ENCODE results near the gene KLHDC3. TPM values are rescaled to one million over a fixed set of nuclear protein-coding genes. Genes with fewer than 3 reads are reported as not detected.

Gene KLHDC3
- total RNA-seq, 1 experiment from 2014 or later: 122 TPM

DNA sequence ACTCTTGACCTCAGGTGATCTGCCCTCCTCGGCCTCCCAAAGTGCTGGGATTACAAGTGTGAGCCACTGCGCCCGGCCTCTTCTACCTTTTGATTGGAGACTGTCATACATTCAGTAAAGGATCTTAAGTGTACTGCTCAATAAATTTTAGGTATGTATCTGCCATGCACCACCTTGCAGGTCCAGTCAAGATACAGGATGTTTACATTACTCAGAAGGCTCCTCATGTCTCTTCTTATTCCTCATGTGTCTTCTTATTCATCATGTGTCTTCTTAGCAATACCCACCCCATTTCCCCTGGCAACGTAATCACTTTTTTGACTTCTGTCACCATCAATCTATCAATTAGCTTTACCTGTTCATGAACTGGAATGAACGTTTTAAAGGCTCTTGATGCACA is 8.2 kb upstream of the KLHDC3 start:
- Histone ChIP-seq H3K36me3 (ENCODE audit: low read depth) (no peaks in the 10 kb centered on the region), H3K79me2 (ENCODE audit: low read depth) (no peaks in the 10 kb centered on the region), H3K27ac (no peak overlapping the region), H3K9me2 (ENCODE audit: insufficient read depth) (no peaks in the 10 kb centered on the region), H3K9me3 (ENCODE audit: insufficient read depth, low read depth) (no peaks in the 10 kb centered on the region), H3K4me2 (no peak overlapping the region), H3K4me3 (no peak overlapping the region), H4K20me1 (ENCODE audit: insufficient read depth) (no peaks in the 10 kb centered on the region; the same call in 1 of the 2 replicates), H2AFZ (no peak overlapping the region), H3K27me3 (ENCODE audit: insufficient read depth, low read depth) (no peaks in the 10 kb centered on the region), H3K4me1 (replicated peaks; ENCODE audit: insufficient read depth) (no peaks in the 10 kb centered on the region), H3F3A (ENCODE audit: insufficient read depth, low read depth) (no peaks in the 10 kb centered on the region; the same call in 1 of the 2 replicates)
- POLR2A ChIA-PET (ENCODE audit: unreplicated experiment): interaction anchor here (0.6 kb wide), 1 partner anchor 22 kb away, joined by 4 read pairs; no protein-coding TSS in a partner anchor
- no TSS peak for BruUV-seq (replicated peaks)
- intact Hi-C loops (cut with micrococcal nuclease; ENCODE audit: unreplicated experiment): no loop called here
- no peak for DNase-seq
- TF ChIP-seq, protein P1, sequence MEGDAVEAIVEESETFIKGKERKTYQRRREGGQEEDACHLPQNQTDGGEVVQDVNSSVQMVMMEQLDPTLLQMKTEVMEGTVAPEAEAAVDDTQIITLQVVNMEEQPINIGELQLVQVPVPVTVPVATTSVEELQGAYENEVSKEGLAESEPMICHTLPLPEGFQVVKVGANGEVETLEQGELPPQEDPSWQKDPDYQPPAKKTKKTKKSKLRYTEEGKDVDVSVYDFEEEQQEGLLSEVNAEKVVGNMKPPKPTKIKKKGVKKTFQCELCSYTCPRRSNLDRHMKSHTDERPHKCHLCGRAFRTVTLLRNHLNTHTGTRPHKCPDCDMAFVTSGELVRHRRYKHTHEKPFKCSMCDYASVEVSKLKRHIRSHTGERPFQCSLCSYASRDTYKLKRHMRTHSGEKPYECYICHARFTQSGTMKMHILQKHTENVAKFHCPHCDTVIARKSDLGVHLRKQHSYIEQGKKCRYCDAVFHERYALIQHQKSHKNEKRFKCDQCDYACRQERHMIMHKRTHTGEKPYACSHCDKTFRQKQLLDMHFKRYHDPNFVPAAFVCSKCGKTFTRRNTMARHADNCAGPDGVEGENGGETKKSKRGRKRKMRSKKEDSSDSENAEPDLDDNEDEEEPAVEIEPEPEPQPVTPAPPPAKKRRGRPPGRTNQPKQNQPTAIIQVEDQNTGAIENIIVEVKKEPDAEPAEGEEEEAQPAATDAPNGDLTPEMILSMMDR (conservative IDR thresholded peaks at IDR 0.05): no peak
- no peak for TF ChIP-seq EZH2 (IDR thresholded peaks at IDR 0.05; ENCODE audit: low read depth)
- CTCF ChIA-PET: no interaction called here

DNA sequence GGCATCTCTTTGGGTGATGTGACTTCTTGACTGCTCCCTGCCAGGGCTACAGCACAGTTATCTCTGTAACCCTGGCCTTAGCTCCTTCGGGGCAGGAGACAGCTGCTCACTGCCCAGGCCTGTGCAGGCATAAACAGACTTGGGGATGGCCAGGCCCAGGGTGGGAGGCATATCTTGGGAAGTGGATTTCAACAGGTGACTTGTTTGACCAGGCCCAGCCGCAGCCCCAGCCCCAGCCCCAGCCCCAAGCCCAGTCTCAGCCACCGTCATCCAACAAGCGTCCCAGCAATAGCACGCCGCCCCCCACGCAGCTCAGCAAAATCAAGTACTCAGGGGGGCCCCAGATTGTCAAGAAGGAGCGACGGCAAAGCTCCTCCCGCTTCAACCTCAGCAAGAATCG is 7.8 kb upstream of the KLHDC3 start:
- no peak overlapping the region for H3K4me3 ChIP-seq
- no peaks in the 10 kb centered on the region for H3K27me3 ChIP-seq (ENCODE audit: insufficient read depth, low read depth)
- intact Hi-C loops (cut with micrococcal nuclease; ENCODE audit: unreplicated experiment): no loop called here
- DNase-seq: no peak
- no peak overlapping the region for H3K4me2 ChIP-seq
- TF ChIP-seq, protein P1 (conservative IDR thresholded peaks at IDR 0.05): no peak
- TF ChIP-seq EZH2 (IDR thresholded peaks at IDR 0.05; ENCODE audit: low read depth): no peak
- H4K20me1 ChIP-seq (ENCODE audit: insufficient read depth): no peaks in the 10 kb centered on the region; the same call in 1 of the 2 replicates
- no peaks in the 10 kb centered on the region for H3K9me2 ChIP-seq (ENCODE audit: insufficient read depth)
- H3K9me3 ChIP-seq (ENCODE audit: insufficient read depth, low read depth): no peaks in the 10 kb centered on the region
- ChIA-PET CTCF (interaction anchor here (0.6 kb wide), 1 partner anchor 11 kb away, joined by 3 read pairs; no protein-coding TSS in a partner anchor), POLR2A (ENCODE audit: unreplicated experiment) (interaction anchor here (0.6 kb wide), 1 partner anchor 22 kb away, joined by 4 read pairs; no protein-coding TSS in a partner anchor)
- no peaks in the 10 kb centered on the region for H3K4me1 ChIP-seq (replicated peaks; ENCODE audit: insufficient read depth)
- BruUV-seq (replicated peaks): no TSS peak
- no peaks in the 10 kb centered on the region; the same call in none of the 2 replicates for H3F3A ChIP-seq (ENCODE audit: insufficient read depth, low read depth)
- no peaks in the 10 kb centered on the region for H3K36me3 ChIP-seq (ENCODE audit: low read depth)
- H2AFZ ChIP-seq: no peak overlapping the region
- no peaks in the 10 kb centered on the region for H3K79me2 ChIP-seq (ENCODE audit: low read depth)
- no peak overlapping the region for H3K27ac ChIP-seq

DNA sequence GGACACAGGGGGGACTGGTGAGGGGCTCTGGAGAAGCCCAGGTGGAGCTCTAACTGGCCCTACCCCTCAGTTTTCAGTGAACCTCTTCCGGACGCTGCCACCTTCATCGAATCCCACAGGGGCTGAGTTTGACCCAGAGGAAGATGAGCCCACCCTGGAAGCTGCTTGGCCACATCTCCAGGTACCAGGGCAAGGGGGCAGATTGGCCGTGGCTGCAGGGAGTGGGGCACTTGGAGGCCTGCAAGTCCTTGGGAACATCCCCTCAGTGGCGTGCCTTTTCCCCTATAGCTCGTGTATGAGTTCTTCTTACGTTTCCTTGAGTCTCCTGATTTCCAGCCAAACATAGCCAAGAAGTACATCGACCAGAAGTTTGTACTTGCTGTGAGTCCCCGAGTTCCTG is 6.9 kb upstream of the KLHDC3 start:
- TF ChIP-seq EZH2 (IDR thresholded peaks at IDR 0.05; ENCODE audit: low read depth): no peak
- TF ChIP-seq, protein P1 (conservative IDR thresholded peaks at IDR 0.05): no peak
- CTCF ChIA-PET: interaction anchor here (0.6 kb wide), 1 partner anchor 47 kb away, joined by 6 read pairs; no protein-coding TSS in a partner anchor
- no peak overlapping the region for H2AFZ ChIP-seq
- H3K27me3 ChIP-seq (ENCODE audit: insufficient read depth, low read depth): no peaks in the 10 kb centered on the region
- no peaks in the 10 kb centered on the region for H3K9me2 ChIP-seq (ENCODE audit: insufficient read depth)
- intact Hi-C loops (cut with micrococcal nuclease; ENCODE audit: unreplicated experiment): no loop called here
- no peaks in the 10 kb centered on the region; the same call in none of the 2 replicates for H3F3A ChIP-seq (ENCODE audit: insufficient read depth, low read depth)
- no peak for DNase-seq
- no peak overlapping the region for H3K27ac ChIP-seq
- no peaks in the 10 kb centered on the region for H3K9me3 ChIP-seq (ENCODE audit: insufficient read depth, low read depth)
- H3K4me1 ChIP-seq (replicated peaks; ENCODE audit: insufficient read depth): peaks cover under 1% of the 10 kb centered on the region; the same call in 1 of the 2 replicates
- no peak overlapping the region for H3K4me2 ChIP-seq
- H4K20me1 ChIP-seq (ENCODE audit: insufficient read depth): no peaks in the 10 kb centered on the region; the same call in 1 of the 2 replicates
- no TSS peak for BruUV-seq (replicated peaks)
- H3K36me3 ChIP-seq (ENCODE audit: low read depth): no peaks in the 10 kb centered on the region
- POLR2A ChIA-PET (ENCODE audit: unreplicated experiment): interaction anchor here (0.7 kb wide), 1 partner anchor 418 kb away, joined by 3 read pairs; no protein-coding TSS in a partner anchor
- no peak overlapping the region for H3K4me3 ChIP-seq
- H3K79me2 ChIP-seq (ENCODE audit: low read depth): peaks cover 4% of the 10 kb centered on the region

Data from PC-9 (cell line).